Breast epithelium (tissue), 4 donors: ENCODE data around the gene KBTBD4. TPM values are rescaled to one million over a fixed set of nuclear protein-coding genes. Genes with fewer than 3 reads are reported as not detected.

ENCODE experiments used
- DNase-seq, 2 donors: peaks; one replicate each; pipeline ENCODE4 v3.0.0-alpha.2; 2019; ENCODE audit warnings: low spot score in 2 of 2
- H3K27ac ChIP-seq, 2 donors: fragments of 200-600 bp; sonication (generic) in 1 of 2; one replicate each; pipeline ENCODE4 v1.5.1; 2016 to 2019; ENCODE audit warnings: mild to moderate bottlenecking in 1 of 2
- H3K27me3 ChIP-seq, 2 donors: fragments of 200-600 bp; sonication (generic) in 1 of 2; one replicate each; pipeline versions ENCODE4 v1.5.1 to v1.6.0; 2017 to 2019; ENCODE audit warnings: control low read depth in 1 of 2, mild to moderate bottlenecking in 1 of 2
- H3K36me3 ChIP-seq: fragments of 200-600 bp; one replicate; pipeline ENCODE4 v1.5.1; 2019
- H3K4me1 ChIP-seq, 2 donors: fragments of 200-600 bp; sonication (generic); one replicate each; pipeline ENCODE4 v1.5.1; 2016 to 2019; ENCODE audit warnings: control low read depth in 1 of 2
- H3K4me3 ChIP-seq, 3 donors: fragments of 200-600 bp; sonication (generic); 1 replicate in 2 of 3; 2 replicates in 1 of 3; pipeline ENCODE4 v1.5.1; 2016 to 2019; ENCODE audit warnings: mild to moderate bottlenecking in 3 of 3, moderate library complexity in 2 of 3
- H3K9me3 ChIP-seq, 2 donors: fragments of 200-600 bp; sonication (generic) in 1 of 2; one replicate each; pipeline ENCODE4 v1.5.1; 2016 to 2019; ENCODE audit warnings: control low read depth in 1 of 2
- CTCF ChIP-seq, 3 donors: fragments of 450-650 bp; IDR thresholded peaks; one replicate each; pipeline ENCODE4 v1.5.1; 2016 to 2017; ENCODE audit warnings: antibody characterized with exemption in 3 of 3, mild to moderate bottlenecking in 3 of 3, moderate library complexity in 3 of 3
- POLR2A ChIP-seq: fragments of 450-650 bp; IDR thresholded peaks from one replicate; pipeline ENCODE4 v1.6.1; 2016; ENCODE audit warnings: antibody characterized with exemption, mild to moderate bottlenecking, moderate library complexity
- POLR2AphosphoS5 ChIP-seq, 3 donors: sonication (generic); formaldehyde crosslinking; IDR thresholded peaks; one replicate each; pipeline ENCODE4 v1.6.1; 2017; ENCODE audit warnings: antibody characterized with exemption in 3 of 3
- intact Hi-C: fragments of 100-400 bp; cut with DNase I; formaldehyde crosslinking; loops from one replicate; pipeline ENCODE4 v1.15.1; 2023; ENCODE audit warnings: low total_unique reads
- total RNA-seq, 3 donors: library from RNA; depleted of rRNA; stranded (reverse); fragments of >200 nt; gene quantifications; one replicate each; pipeline ENCODE4 v1.1.0, GENCODE V29; 2016

The KBTBD4 gene
- total RNA-seq, 3 donors from 2014 or later, result 26.6 to 31.5 (median 26.9) TPM

- Histone ChIP-seq H3K4me3 (no peak overlapping the region), H3K27ac (no peak overlapping the region)
- DNase-seq, result no peak
Measured at GRCh38 chr11:47539681-47540039, 39.1 kb downstream of the KBTBD4 start.

GRCh38 chr11:47538741-47539565 is 39.8 kb downstream of the KBTBD4 start:
- H3K36me3 ChIP-seq, result no peaks in the 10 kb centered on the region
- no peak overlapping the region for H3K4me3 ChIP-seq
- no peaks in the 10 kb centered on the region for H3K27me3 ChIP-seq
- H3K4me1 ChIP-seq, result peaks cover 3 to 7% of the 10 kb centered on the region in 2 donors
- no peak for DNase-seq
- H3K9me3 ChIP-seq, result no peaks in the 10 kb centered on the region
- intact Hi-C loops, result no loop called here
- no peak overlapping the region for H3K27ac ChIP-seq
- TF ChIP-seq CTCF (IDR thresholded peaks at IDR 0.05) (no peak), POLR2AphosphoS5 (IDR thresholded peaks at IDR 0.05) (no peak), POLR2A (no peak)

More at GRCh38 chr11:47539681-47540039, 39.1 kb downstream of the KBTBD4 start:
- Histone ChIP-seq H3K4me1 (peaks cover 3 to 7% of the 10 kb centered on the region in 2 donors), H3K36me3 (no peaks in the 10 kb centered on the region), H3K9me3 (no peaks in the 10 kb centered on the region), H3K27me3 (no peaks in the 10 kb centered on the region)
- intact Hi-C loops, result loop anchor here (1.0 kb wide), 1 partner anchor 10 kb away; no protein-coding TSS in a partner anchor
- TF ChIP-seq POLR2A, result no peak
- TF ChIP-seq POLR2AphosphoS5 (IDR thresholded peaks at IDR 0.05), result no peak
- TF ChIP-seq CTCF (IDR thresholded peaks at IDR 0.05), result no peak

GRCh38 chr11:47536915-47537314 is 41.9 kb downstream of the KBTBD4 start:
- H3K36me3 ChIP-seq, result no peaks in the 10 kb centered on the region
- H3K4me3 ChIP-seq, result no peak overlapping the region
- TF ChIP-seq CTCF (IDR thresholded peaks at IDR 0.05), result no peak
- TF ChIP-seq POLR2AphosphoS5 (IDR thresholded peaks at IDR 0.05), result no peak
- TF ChIP-seq POLR2A, result no peak
- H3K27me3 ChIP-seq, result no peaks in the 10 kb centered on the region
- DNase-seq, result no peak
- no peak overlapping the region for H3K27ac ChIP-seq
- no peaks in the 10 kb centered on the region for H3K9me3 ChIP-seq
- peaks cover 3 to 13% of the 10 kb centered on the region in 2 donors for H3K4me1 ChIP-seq
- intact Hi-C loops, result no loop called here

GRCh38 chr11:47534704-47535251 is 44.0 kb downstream of the KBTBD4 start:
- no peak for DNase-seq
- TF ChIP-seq POLR2A (no peak), CTCF (IDR thresholded peaks at IDR 0.05) (no peak), POLR2AphosphoS5 (IDR thresholded peaks at IDR 0.05) (no peak)
- Histone ChIP-seq H3K4me1 (peaks cover 1 to 10% of the 10 kb centered on the region in 2 donors), H3K27ac (no peak overlapping the region), H3K4me3 (no peak overlapping the region), H3K27me3 (no peaks in the 10 kb centered on the region), H3K36me3 (no peaks in the 10 kb centered on the region), H3K9me3 (no peaks in the 10 kb centered on the region)
- intact Hi-C loops, result loop anchor here (1.0 kb wide), 1 partner anchor 9 kb away; no protein-coding TSS in a partner anchor

GRCh38 chr11:47533690-47534151 is 45.0 kb downstream of the KBTBD4 start:
- H3K4me1 ChIP-seq, result peaks cover 0 to 6% of the 10 kb centered on the region in 2 donors
- intact Hi-C loops, result loop anchor here (1.0 kb wide), 1 partner anchor 10 kb away; no protein-coding TSS in a partner anchor
- TF ChIP-seq POLR2AphosphoS5 (IDR thresholded peaks at IDR 0.05) (no peak), POLR2A (no peak), CTCF (IDR thresholded peaks at IDR 0.05) (no peak)
- no peaks in the 10 kb centered on the region for H3K36me3 ChIP-seq
- H3K9me3 ChIP-seq, result no peaks in the 10 kb centered on the region
- H3K27ac ChIP-seq, result no peak overlapping the region
- no peak overlapping the region for H3K4me3 ChIP-seq
- H3K27me3 ChIP-seq, result no peaks in the 10 kb centered on the region
- no peak for DNase-seq
